ENCODE measurements around the gene RABEP2. TPM values are rescaled to one million over a fixed set of nuclear protein-coding genes. Genes with fewer than 3 reads are reported as not detected.
"Not testable (repeated sequence)": the region's sequence is repeated elsewhere in the genome, so short reads cannot be mapped to it uniquely, and the experiment has no call there.

Gene RABEP2, protein sequence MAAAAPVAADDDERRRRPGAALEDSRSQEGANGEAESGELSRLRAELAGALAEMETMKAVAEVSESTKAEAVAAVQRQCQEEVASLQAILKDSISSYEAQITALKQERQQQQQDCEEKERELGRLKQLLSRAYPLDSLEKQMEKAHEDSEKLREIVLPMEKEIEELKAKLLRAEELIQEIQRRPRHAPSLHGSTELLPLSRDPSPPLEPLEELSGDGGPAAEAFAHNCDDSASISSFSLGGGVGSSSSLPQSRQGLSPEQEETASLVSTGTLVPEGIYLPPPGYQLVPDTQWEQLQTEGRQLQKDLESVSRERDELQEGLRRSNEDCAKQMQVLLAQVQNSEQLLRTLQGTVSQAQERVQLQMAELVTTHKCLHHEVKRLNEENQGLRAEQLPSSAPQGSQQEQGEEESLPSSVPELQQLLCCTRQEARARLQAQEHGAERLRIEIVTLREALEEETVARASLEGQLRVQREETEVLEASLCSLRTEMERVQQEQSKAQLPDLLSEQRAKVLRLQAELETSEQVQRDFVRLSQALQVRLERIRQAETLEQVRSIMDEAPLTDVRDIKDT
- total RNA-seq: 61.1 and 74.8 TPM in 2 replicates

DNA sequence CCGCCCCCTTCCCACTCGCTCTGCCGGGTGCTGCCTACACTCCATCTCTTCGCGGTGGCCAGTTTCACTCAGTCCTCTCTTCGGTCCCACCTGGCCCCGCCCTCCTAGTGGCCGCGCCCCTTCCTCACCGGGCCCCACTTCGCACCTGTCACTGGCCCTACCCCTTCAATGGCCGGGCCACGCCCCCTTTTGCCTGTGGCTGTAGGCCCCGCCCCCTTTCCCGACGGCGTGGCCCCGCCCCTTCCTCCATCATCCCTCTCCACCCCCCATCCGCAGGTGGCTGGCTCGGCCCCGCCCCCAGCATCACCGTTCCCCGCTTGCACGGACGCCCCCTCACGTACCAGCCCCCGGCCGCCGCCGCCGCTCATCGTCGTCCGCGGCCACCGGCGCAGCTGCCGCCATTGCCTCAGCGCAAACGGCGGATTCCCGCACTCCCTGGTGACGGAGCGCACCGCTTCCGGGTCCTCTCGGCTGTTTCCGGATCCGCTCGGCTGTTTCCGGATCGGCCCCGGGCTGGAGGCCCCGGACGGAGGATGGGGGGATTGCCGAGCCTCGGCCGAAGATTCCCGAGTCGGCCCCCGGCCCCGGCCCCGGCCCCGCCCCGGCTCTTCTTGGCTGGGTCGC lies at the start of gene RABEP2:
RABEP2 (minus strand) TSS at position 477 of the 624 bp plus-strand sequence; CDS start at position 402, 75 bp downstream.
- peak; percentile 91 for DNase-seq

DNA sequence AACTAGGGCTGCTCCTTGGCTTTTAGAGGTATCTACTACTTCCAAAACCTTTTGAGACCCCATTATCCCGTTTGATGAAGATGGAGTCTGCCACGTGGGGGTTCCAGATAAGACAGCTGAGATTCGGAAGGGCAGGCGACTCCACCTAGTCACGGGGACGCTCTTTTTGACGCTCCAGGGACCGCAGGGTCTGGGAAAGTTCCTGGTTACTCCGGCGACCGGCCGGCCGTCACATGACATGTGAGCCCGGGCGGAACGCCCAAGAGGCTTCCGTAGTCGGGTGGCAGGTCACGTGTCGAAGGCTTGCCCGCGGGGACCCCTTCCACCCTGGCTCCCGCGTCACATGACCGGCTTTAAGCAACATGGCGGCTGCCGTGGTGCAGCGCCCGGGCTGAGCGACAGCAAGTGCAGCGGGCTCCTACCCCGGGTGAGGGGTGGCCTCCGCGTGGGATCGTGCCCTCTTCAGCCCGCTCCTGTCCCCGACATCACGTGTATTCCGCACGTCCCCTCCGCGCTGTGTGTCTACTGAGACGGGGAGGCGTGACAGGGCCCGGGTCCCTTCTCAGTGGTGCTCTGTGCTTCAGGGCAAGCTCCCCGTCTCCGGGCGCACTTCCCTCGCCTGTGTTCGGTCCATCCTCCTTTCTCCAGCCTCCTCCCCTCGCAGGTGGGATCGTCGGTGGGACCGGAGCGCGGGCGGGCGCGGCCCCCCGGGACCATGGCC lies 49.6 kb upstream of the RABEP2 start, which contains the start of gene SPNS1:
SPNS1 (plus strand) TSS at position 342 of the 721 bp plus-strand sequence; CDS start at position 716, 374 bp downstream.
- peak; percentile 98 for DNase-seq

DNA sequence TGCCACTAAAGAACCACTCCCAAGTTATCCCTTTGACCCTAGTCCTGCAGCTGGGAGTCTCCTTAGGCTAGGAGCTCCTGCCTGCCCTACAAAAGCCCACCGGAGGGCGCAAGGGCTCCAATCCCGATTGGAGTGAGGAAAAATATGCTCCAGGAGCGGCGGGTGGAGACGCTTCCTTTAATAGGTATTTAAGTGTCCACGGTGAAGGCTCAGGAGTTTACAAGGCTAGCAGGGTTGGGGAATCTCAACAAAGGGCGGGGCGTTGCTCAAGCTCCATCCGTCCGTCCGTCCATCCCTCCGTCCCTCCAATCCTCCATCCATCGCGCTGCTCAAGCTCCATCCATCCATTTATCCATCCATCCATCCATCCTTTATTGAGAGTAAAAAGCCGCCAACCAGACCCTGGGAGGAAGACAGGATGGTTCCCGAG lies 49.0 kb upstream of the RABEP2 start:
- DNase-seq: peak; percentile 84

DNA sequence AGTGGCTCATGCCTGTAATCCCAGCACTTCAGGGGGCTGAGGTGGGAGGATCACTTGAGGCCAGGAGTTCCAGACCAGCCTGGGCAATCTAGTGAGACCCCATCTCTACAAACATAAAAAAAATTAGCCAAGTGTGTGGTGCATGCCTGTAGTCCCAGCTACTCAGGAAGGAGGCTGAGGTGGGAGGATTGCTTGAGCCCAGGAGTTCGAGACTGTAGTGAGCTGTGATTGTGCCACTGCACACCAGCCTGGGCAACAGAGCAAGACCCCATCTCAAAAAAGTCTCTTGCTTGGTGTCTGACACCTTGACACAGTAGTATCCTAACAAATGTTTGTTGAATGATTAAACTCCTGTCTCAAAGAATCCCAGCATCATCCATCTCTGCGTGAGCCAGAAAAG lies 44.7 kb upstream of the RABEP2 start:
- DNase-seq: not testable (repeated sequence)

DNA sequence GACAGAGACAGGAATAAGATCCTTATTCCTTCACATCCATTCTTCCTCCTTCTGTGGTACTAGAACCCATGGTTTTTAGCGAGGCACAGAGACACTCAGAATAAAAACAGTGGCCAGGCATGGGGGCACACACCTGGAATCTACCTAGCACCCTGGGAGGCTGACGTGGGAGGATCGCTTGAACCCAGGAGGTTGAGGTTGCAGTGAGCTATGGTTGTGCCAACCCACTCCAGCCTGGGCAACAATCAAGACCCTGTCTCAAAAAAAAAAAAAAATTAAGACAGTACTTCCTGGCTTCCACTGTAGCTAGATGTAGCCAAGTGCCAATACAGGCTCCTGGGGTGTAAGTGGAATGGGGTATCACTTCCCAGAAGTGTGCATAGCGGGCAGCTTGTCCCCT lies 42.1 kb upstream of the RABEP2 start:
- DNase-seq: no peak

DNA sequence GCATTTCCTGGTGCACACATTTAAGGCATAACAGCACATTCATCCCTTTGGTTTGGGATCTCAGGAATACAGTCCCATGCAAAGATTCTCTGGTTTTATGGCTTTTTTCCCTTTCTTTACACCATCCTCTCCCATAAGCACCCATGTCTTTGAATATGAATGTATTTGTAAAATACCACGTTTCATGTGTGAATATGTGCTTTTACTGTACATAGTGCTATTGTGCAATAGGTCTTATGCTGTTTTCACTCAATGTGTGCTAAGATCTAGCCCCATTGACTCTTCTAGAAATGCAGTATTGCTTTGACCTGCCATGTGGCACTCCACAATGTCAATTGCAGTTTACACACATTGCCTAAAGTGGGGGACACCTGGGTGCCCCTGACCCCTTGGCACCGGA lies 39.5 kb upstream of the RABEP2 start:
- no peak for DNase-seq

DNA sequence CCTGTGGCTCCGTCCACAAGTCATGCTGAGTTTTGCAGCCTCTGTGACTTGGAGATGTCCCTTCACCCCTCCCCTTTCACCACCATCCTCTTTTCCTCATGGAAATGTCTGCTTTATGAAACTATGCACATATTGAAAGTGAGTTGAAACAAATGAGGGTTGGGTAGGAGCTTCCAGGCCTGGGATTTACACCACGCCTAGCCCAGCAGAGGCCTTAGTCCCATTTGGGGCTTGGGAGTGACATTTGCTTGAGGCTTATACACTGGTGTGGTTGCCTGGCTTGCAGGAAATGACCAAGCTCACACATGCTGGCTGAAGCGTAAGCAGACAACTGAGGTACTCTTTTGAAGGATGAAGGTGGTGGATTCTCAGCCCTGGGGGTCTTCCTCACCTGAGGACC lies 39.0 kb upstream of the RABEP2 start:
- DNase-seq: no peak

DNA sequence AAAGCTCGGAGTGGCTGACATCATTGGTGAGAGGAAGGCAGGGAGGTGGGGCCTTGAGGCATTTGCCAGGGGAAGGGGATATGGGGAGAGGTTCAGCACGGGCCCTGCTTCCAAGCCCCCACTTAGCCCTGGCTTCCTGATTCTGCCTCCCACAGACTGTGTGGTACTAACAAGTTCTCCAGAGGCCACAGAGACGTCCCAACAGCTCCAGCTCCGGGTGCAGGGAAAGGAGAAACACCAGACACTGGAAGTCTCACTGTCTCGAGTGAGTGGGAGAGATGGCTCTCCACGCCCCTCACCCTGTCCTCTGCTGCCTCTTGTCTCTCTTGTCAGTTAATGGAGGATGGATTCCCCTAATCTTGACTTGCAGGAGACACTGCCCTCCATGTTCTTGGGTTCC lies 33.8 kb upstream of the RABEP2 start:
- DNase-seq: no peak

DNA sequence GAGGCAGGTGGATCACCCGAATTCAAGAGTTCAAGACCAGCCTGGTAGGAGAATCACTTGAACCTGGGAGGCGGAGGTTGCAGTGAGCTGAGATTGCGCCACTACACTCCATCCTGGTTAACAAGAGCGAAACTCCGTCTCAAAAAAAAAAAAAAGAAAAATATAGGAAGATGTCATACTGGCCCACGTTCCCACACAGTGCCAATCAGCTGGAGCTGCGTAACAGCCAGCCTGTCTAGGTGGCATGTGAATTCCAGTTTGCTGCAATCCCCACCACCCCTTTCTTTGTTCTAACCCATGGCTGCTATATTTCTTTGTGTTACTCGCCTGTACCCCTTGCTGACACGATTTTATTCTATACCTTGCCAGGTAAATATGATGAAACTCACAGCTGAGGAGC lies 33.2 kb upstream of the RABEP2 start:
- no peak for DNase-seq

DNA sequence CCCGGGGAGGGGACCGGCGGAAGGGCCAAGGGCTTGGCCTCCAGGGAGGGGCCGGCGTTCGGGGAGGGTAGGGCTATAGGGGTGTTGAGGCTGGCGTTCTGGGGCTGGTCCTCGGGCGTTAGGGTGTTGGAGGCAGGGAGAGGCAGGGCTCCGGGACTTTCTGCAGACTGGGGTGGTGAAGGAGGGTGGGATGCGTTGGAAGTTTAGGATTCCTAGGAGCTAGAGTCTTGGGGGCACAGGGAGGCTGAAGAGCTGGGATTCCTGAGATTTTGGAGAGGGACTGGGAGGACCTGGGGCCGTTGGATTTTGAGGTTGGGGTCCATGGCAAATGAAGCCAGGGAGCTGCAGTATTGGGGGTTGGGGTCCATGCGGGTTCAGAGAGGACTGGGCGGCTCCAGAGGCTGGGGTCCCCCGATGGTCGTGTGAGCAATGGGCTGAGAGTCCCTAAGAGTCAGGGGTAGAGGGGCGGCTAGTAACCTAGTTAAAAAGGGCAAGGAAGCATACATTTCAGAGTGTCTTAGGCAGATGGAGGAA lies 26.4 kb upstream of the RABEP2 start:
- peak; percentile 28 for DNase-seq

DNA sequence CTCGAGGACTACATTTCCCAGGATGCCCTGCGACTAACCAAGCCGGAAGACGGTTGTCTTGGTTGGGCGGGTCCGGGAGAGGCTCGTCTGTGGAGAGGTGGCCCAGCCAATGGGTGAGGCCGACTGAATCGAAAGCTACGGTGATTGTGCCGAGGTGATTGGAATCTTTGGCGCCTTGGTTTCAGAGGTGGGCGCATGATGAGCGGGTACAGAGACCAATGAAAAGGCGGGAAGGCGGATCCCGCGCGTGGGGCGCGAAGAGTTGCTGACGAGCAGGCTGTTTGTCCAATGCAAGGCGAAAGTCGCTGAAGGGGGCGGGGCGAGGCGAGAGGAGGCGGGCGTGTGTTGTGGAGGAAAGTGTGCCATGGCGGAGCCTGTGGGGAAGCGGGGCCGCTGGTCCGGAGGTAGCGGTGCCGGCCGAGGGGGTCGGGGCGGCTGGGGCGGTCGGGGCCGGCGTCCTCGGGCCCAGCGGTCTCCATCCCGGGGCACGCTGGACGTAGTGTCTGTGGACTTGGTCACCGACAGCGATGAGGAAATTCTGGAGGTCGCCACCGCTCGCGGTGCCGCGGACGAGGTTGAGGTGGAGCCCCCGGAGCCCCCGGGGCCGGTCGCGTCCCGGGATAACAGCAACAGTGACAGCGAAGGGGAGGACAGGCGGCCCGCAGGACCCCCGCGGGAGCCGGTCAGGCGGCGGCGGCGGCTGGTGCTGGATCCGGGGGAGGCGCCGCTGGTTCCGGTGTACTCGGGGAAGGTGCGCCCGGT lies 25.8 kb upstream of the RABEP2 start, which contains the start of gene NFATC2IP:
NFATC2IP (plus strand) TSS at position 290 of the 762 bp plus-strand sequence; CDS start at position 365, 75 bp downstream.
- peak; percentile 100 for DNase-seq

DNA sequence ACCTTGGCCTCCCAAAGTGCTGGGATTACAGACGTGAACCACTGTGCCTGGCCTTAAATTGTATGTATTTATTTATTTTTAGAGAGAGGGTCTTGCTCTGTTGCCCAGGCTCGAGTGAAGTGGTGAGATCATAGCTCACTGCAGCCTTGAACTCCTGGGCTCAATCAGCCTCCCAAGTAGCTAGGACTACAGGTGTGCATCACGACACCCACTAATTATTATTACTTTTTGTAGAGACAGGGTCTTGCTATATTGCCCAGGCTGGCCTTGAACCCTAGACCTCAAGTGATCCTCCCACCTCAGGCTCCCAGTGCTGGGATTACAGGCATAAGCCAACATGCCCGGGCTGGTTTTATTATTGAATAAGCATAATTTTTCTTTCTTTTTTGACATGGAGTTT lies 21.6 kb upstream of the RABEP2 start:
- DNase-seq: no peak

DNA sequence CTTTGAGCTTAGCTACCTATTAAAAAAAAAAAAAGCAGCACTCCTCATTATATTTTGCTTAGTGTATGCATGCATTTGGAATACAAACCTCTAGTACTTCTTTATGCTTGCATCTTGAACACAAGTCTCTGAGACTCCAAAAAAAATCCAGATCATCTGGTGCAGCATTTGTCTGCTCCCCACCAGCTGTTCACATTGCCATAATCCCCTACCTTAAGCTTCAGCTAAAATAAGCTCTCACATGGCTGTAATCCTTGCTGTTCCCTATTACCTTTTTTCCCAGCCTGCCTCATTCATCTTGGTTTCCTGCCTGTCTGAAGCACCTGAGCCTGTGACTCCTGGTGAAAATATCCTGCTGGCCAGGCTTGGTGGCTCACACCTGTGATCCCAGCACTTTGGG lies 18.2 kb upstream of the RABEP2 start:
- DNase-seq: no peak

DNA sequence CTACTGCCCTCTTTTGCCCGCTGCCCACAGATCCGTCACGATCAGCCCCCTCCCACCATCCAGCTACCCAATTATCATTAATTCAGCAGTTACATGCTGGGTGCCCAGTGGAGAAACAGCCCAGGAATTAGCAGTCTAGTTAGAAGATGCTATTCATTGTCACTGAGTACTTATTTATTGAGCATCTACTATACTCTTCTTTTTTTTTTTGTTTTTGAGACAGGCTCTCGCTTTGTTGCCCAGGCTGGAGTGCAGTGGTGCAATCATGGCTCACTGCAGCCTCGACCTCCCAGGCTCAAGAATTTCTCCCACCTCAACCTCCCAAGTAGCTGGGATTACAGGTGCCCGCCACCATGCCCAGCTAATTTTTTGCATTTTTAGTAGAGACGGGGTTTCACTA lies 14.8 kb upstream of the RABEP2 start:
- DNase-seq: not testable (repeated sequence)

DNA sequence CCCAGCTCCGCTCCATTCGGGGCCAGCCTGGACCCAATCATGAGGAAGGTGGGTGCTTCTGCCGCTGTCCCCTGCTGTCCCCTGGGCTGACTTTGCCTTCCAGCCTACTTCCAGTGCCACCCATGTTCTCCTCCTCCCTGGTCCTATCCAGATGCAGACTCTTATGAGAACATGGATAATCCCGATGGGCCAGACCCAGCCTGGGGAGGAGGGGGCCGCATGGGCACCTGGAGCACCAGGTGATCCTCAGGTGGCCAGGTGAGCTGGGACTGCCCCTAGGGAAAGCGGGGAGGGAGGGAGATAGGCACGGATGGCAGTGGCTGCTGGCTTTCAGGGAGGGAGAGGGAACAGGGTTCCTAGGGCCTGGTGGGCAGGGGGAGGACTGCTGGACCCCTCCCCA lies 13.7 kb upstream of the RABEP2 start:
- no peak for DNase-seq

DNA sequence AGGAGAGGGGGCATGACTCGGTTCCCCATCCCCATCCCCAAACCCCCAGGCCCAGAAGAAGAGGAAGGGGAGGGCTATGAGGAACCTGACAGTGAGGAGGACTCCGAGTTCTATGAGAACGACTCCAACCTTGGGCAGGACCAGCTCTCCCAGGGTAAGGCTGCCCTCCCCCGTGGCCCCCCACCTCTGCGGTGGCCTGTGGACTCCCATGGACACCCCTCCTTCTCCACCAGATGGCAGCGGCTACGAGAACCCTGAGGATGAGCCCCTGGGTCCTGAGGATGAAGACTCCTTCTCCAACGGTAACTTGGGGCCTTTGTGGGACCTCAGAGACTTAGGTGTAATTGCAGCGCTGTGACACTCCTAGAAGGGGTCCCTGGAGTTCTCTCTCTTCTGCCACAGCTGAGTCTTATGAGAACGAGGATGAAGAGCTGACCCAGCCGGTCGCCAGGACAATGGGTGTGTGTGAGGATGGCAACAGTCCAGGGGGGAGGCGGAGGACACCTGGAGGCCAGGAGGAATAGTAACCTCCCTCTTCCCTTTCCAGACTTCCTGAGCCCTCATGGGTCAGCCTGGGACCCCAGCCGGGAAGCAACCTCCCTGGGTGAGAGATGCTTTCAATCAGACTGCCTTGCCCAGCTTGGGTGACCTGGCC lies 12.3 kb upstream of the RABEP2 start:
- no peak for DNase-seq

DNA sequence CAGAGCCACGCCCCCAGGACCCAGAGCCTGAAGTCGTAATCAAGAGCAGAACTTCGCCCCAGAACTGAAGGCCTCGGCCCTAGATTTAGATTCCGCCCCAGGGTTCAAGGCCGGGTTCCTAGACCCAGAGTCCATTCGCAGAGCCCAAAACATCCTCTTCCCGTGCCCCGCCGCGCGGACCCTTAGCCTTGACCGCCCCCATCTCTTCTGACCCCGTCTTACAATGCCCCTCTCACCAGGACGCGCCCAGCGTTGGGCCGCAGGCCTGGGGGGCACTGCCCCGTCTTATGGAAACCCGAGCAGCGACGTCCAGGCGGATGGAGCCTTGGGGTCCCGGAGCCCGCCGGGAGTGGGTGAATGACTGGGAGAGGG lies 11.7 kb upstream of the RABEP2 start:
- no peak for DNase-seq

DNA sequence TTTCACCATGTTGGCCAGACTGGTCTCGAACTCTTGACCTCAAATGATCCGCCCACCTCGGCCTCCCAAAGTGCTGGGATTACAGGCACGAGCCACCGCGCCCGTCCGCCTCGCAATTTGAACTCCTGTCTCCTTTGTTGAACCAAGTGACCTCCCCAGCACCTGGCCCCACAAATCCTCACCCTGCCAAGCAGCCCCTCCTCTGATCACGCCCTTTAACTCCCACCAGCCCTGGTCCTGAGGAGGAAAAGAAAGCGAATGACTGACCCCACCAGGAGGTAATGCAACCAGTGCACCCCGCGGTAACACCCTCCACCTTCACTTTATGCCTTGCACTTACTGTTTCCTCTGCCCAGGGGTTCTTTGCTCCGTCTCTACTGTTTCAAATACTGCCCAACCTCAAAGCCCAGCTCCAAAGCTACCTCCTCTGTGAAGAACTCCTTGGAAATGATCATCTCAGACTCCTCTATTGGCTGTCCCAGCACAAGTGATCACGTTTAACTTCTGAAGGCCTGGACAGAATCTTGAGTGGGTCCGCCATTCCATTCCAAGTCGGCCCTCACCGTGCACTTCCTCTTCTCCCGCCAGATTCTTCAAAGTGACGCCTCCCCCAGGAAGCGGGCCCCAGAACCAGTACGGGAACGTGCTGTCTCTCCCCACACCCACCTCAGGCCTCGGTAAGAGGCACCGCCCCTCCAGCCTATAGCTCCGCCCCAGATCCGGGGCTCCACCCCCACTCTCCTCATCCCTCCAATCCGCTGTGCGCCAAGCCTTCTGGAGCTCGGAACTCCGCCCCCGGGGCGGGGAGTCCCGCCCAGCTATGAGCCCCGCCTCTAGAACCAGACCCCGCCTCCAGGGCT lies 11.1 kb upstream of the RABEP2 start:
- DNase-seq: peak; percentile 84

DNA sequence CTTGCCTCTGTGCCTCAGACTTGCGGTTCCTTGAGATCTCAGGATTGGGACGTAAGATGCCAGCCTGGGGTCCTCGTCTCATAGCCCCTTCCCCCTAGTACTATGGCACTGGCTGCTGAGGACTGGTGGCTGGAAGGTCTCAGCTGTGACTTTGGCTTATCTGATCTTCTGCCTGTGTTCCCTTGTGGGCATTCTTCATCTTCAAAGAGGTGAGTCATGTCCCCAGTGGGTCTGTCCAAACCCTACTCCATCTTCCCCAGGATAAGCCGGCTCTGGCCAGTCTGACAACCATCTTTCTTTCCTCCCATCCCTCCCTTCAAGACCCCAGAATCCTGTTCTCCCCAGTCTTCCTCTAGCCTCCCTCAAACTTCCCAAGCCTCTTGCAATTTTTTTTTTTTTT lies 10.3 kb upstream of the RABEP2 start:
- no peak for DNase-seq

DNA sequence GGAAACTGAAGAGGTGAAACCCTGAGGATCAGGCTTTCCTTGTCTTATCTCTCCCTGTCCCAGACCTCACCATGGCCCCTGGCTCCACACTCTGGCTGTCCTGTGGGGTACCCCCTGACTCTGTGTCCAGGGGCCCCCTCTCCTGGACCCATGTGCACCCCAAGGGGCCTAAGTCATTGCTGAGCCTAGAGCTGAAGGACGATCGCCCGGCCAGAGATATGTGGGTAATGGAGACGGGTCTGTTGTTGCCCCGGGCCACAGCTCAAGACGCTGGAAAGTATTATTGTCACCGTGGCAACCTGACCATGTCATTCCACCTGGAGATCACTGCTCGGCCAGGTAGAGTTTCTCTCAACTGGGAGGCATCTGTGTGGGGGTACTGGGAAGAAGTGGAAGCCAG lies 8.1 kb upstream of the RABEP2 start:
- DNase-seq: no peak
